Body of pancreas (tissue), 4 donors: ENCODE results near the gene PIWIL4.

Experiments used
- POLR2A ChIP-seq, 3 donors: fragments of 450-650 bp; IDR thresholded peaks; one replicate each; pipeline ENCODE4 v1.6.1; 2016; ENCODE audit warnings: antibody characterized with exemption in 3 of 3, mild to moderate bottlenecking in 2 of 3
- TF ChIP-seq, protein P1 (sequence below), 7 experiments: fragments of 450-650 bp in 4 of 7; fragments of 200-600 bp in 3 of 7; sonication (generic) in 3 of 7; IDR thresholded peaks; one replicate each; pipeline ENCODE4 v1.5.1; 2016 to 2019; ENCODE audit warnings: antibody characterized with exemption in 7 of 7

DNA sequence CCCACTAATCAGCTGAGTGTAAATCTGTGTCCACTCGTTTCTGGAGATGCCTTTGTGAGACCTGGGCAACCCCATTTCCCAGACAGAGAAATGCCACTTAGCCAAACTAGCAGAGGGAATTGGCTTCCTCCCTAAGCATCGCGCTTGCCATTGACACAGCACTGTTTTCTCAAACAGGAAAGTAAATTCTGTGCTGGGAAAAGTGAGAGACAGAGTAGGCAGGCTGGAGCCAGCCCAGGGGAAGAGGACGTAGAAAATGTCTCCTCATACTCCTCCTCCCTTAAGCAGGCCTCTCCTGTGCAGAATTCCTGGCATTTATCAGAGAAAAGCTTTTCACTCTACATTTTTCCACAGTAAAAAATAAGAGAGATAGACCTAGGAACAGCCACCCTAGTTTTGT lies 101.9 kb downstream of the PIWIL4 start:
- TF ChIP-seq, protein P1, sequence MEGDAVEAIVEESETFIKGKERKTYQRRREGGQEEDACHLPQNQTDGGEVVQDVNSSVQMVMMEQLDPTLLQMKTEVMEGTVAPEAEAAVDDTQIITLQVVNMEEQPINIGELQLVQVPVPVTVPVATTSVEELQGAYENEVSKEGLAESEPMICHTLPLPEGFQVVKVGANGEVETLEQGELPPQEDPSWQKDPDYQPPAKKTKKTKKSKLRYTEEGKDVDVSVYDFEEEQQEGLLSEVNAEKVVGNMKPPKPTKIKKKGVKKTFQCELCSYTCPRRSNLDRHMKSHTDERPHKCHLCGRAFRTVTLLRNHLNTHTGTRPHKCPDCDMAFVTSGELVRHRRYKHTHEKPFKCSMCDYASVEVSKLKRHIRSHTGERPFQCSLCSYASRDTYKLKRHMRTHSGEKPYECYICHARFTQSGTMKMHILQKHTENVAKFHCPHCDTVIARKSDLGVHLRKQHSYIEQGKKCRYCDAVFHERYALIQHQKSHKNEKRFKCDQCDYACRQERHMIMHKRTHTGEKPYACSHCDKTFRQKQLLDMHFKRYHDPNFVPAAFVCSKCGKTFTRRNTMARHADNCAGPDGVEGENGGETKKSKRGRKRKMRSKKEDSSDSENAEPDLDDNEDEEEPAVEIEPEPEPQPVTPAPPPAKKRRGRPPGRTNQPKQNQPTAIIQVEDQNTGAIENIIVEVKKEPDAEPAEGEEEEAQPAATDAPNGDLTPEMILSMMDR (IDR thresholded peaks at IDR 0.05), result no peak
- TF ChIP-seq POLR2A (IDR thresholded peaks at IDR 0.05), result no peak
